Upper lobe of left lung (tissue), 4 donors: Measurements from ENCODE around the gene MARK4.

ENCODE experiments used
- POLR2A ChIP-seq, 4 donors: fragments of 450-650 bp; IDR thresholded peaks; one replicate each; pipeline ENCODE4 v1.5.1; 2016 to 2017; ENCODE audit warnings: antibody characterized with exemption in 4 of 4, mild to moderate bottlenecking in 2 of 4
- TF ChIP-seq, protein P1 (sequence below), 6 experiments: fragments of 450-650 bp in 4 of 6; fragments of 200-600 bp in 2 of 6; sonication (generic) in 2 of 6; IDR thresholded peaks; one replicate each; pipeline ENCODE4 v1.5.1; 2016 to 2019; ENCODE audit warnings: antibody characterized with exemption in 6 of 6

DNA sequence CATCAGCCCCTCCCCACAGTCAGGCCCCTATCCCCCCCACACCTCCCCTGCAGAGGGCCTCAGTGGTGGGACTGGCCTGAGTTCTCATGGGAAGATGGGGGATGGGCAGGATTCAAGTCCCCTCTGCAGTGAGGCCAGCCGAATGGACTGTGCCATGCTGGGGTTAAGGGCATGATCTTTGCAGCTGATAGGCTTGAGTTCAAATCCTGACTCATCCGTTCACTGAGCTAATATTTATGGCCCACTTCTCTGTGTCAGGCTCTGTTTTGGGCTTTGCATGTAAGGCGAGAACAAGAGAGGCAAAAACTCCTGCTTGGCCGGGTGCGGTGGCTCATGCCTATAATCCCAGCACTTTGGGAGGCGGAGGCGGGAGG lies 20.7 kb downstream of the MARK4 start:
- TF ChIP-seq, protein P1, sequence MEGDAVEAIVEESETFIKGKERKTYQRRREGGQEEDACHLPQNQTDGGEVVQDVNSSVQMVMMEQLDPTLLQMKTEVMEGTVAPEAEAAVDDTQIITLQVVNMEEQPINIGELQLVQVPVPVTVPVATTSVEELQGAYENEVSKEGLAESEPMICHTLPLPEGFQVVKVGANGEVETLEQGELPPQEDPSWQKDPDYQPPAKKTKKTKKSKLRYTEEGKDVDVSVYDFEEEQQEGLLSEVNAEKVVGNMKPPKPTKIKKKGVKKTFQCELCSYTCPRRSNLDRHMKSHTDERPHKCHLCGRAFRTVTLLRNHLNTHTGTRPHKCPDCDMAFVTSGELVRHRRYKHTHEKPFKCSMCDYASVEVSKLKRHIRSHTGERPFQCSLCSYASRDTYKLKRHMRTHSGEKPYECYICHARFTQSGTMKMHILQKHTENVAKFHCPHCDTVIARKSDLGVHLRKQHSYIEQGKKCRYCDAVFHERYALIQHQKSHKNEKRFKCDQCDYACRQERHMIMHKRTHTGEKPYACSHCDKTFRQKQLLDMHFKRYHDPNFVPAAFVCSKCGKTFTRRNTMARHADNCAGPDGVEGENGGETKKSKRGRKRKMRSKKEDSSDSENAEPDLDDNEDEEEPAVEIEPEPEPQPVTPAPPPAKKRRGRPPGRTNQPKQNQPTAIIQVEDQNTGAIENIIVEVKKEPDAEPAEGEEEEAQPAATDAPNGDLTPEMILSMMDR (IDR thresholded peaks at IDR 0.05): no peak
- no peak for TF ChIP-seq POLR2A (IDR thresholded peaks at IDR 0.05)
